RWPE2 (cell line): ENCODE data around the gene UGT1A4.
A peak's percentile ranks its signal among the peaks of the same experiment; 100 is the strongest.

Source experiments
- ATAC-seq: fragments of 200-7000 bp; cut with Tn5 transposase; 3 replicates; pipeline ENCODE4 v1.9.1; 2021; ENCODE audit warnings: low read depth
- DNase-seq: peaks from one replicate; pipeline ENCODE4 v3.0.0-alpha.2; 2020; ENCODE audit warnings: low spot score
- H3K27ac ChIP-seq: fragments of 450-650 bp; 2 replicates; pipeline ENCODE4 v1.5.1; 2017; ENCODE audit warnings: mild to moderate bottlenecking; ENCODE audit not compliant: poor library complexity, severe bottlenecking
- H3K27me3 ChIP-seq: fragments of 250-450 bp; sonication (Bioruptor Pico); 2 replicates; pipeline ENCODE4 v1.5.1; 2021; ENCODE audit warnings: mild to moderate bottlenecking, moderate library complexity; ENCODE audit not compliant: insufficient read depth, poor library complexity, severe bottlenecking
- H3K36me3 ChIP-seq: fragments of 250-450 bp; sonication (Bioruptor Pico); 2 replicates; pipeline ENCODE4 v1.5.1; 2020; ENCODE audit warnings: low read depth, mild to moderate bottlenecking, moderate library complexity
- H3K4me1 ChIP-seq: fragments of 250-450 bp; sonication (Bioruptor Pico); 2 replicates; pipeline ENCODE4 v1.5.1; 2021; ENCODE audit warnings: mild to moderate bottlenecking, moderate library complexity; ENCODE audit not compliant: insufficient read depth, poor library complexity, severe bottlenecking
- H3K4me3 ChIP-seq: fragments of 250-450 bp; sonication (Bioruptor Pico); 2 replicates; pipeline ENCODE4 v1.5.1; 2021; ENCODE audit warnings: mild to moderate bottlenecking, moderate library complexity; ENCODE audit not compliant: severe bottlenecking
- H3K9me3 ChIP-seq: fragments of 250-450 bp; sonication (Bioruptor Pico); 2 replicates; pipeline ENCODE4 v1.5.1; 2021; ENCODE audit warnings: mild to moderate bottlenecking, moderate library complexity; ENCODE audit not compliant: severe bottlenecking
- CTCF ChIP-seq: fragments of 450-650 bp; IDR thresholded peaks from one replicate; pipeline ENCODE4 v1.5.1; 2017; ENCODE audit warnings: mild to moderate bottlenecking, moderate library complexity; ENCODE audit not compliant: poor library complexity, severe bottlenecking

Gene UGT1A4

GRCh38 chr2:233811732-233812131 is 93.2 kb downstream of the UGT1A4 start:
- H3K4me1 ChIP-seq = no peaks in the 10 kb centered on the region
- no peak overlapping the region for H3K4me3 ChIP-seq
- H3K27ac ChIP-seq = no peak overlapping the region
- no peaks in the 10 kb centered on the region for H3K36me3 ChIP-seq
- no peak for TF ChIP-seq CTCF
- ATAC-seq (no peak), DNase-seq (peak; percentile 35)
- no peaks in the 10 kb centered on the region for H3K27me3 ChIP-seq
- H3K9me3 ChIP-seq = no peaks in the 10 kb centered on the region

- no peaks in the 10 kb centered on the region for H3K4me1 ChIP-seq
- no peaks in the 10 kb centered on the region for H3K27me3 ChIP-seq
- no peak overlapping the region for H3K27ac ChIP-seq
- H3K4me3 ChIP-seq = no peak overlapping the region
- no peaks in the 10 kb centered on the region for H3K9me3 ChIP-seq
- no peaks in the 10 kb centered on the region for H3K36me3 ChIP-seq
- TF ChIP-seq CTCF = no peak
- no peak for ATAC-seq
- peak; percentile 18 for DNase-seq
These were observed 94.9 kb downstream of the UGT1A4 start for GRCh38 chr2:233813236-233814055.

- Histone ChIP-seq H3K4me1 (no peaks in the 10 kb centered on the region), H3K4me3 (no peak overlapping the region), H3K9me3 (no peaks in the 10 kb centered on the region), H3K36me3 (no peaks in the 10 kb centered on the region), H3K27ac (no peak overlapping the region), H3K27me3 (no peaks in the 10 kb centered on the region)
- 0 out of 3 replicates have a peak, but pooled peaks have one; percentile 25 for ATAC-seq
- DNase-seq = peak; percentile 10
- no peak for TF ChIP-seq CTCF
These were observed 95.7 kb downstream of the UGT1A4 start for GRCh38 chr2:233814056-233814835.

GRCh38 chr2:233815861-233816260 is 97.3 kb downstream of the UGT1A4 start:
- Histone ChIP-seq H3K9me3 (no peaks in the 10 kb centered on the region), H3K4me3 (no peak overlapping the region), H3K36me3 (no peaks in the 10 kb centered on the region), H3K27ac (no peak overlapping the region), H3K4me1 (no peaks in the 10 kb centered on the region), H3K27me3 (no peaks in the 10 kb centered on the region)
- no peak for TF ChIP-seq CTCF
- ATAC-seq = no peak
- DNase-seq = no peak
